Measurements from ENCODE around the gene TOMM5.

DNA sequence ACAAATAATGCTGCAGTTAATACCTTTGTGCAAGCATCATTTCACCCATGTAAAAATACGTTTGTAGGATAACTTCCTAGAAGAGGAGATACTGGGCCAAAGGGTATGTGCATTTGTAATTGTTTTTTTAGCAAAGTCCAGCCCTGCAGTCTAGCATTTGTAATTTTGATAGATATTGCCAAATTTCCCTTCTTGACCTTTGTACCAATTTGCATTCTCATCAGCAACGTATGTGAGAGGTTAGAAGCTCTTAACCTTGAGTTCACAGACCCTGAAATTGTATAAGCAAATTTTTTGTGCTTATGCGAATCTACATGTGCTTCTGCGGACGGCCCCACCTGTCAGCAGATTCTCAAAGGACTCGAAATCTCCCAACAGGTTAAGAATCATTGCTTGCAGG, 18.6 kb upstream of the TOMM5 start:
- no peak for TF ChIP-seq CEBPB (IDR thresholded peaks at IDR 0.05)
- TF ChIP-seq, protein P1, sequence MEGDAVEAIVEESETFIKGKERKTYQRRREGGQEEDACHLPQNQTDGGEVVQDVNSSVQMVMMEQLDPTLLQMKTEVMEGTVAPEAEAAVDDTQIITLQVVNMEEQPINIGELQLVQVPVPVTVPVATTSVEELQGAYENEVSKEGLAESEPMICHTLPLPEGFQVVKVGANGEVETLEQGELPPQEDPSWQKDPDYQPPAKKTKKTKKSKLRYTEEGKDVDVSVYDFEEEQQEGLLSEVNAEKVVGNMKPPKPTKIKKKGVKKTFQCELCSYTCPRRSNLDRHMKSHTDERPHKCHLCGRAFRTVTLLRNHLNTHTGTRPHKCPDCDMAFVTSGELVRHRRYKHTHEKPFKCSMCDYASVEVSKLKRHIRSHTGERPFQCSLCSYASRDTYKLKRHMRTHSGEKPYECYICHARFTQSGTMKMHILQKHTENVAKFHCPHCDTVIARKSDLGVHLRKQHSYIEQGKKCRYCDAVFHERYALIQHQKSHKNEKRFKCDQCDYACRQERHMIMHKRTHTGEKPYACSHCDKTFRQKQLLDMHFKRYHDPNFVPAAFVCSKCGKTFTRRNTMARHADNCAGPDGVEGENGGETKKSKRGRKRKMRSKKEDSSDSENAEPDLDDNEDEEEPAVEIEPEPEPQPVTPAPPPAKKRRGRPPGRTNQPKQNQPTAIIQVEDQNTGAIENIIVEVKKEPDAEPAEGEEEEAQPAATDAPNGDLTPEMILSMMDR (IDR thresholded peaks at IDR 0.05): no peak
- no peak for TF ChIP-seq REST (IDR thresholded peaks at IDR 0.05)
- TF ChIP-seq CHD2 (IDR thresholded peaks at IDR 0.05; ENCODE audit: low read length, partially characterized antibody): no peak

All from A549 (cell line).